Subcutaneous abdominal adipose tissue (tissue), 5 donors: ENCODE results near the gene SPAG17.

Source experiments
- H3K27ac ChIP-seq: one replicate; pipeline ENCODE4 v1.7.0; 2013; ENCODE audit warnings: low read depth, mild to moderate bottlenecking, inconsistent platforms, low read length, moderate library complexity
- H3K27me3 ChIP-seq, 5 donors: one replicate each; pipeline ENCODE4 v1.7.0; 2013; ENCODE audit warnings: low read length in 5 of 5, inconsistent platforms in 1 of 5; ENCODE audit not compliant: control insufficient read depth in 5 of 5, insufficient read depth in 4 of 5
- H3K36me3 ChIP-seq, 5 donors: one replicate each; pipeline ENCODE4 v1.7.0; 2013; ENCODE audit warnings: low read length in 5 of 5; ENCODE audit not compliant: control insufficient read depth in 5 of 5, insufficient read depth in 5 of 5
- H3K4me1 ChIP-seq, 5 donors: one replicate each; pipeline ENCODE4 v1.7.0; 2013; ENCODE audit warnings: low read length in 5 of 5, mild to moderate bottlenecking in 3 of 5, moderate library complexity in 1 of 5; ENCODE audit not compliant: control insufficient read depth in 5 of 5, insufficient read depth in 5 of 5
- H3K4me3 ChIP-seq, 5 donors: one replicate each; pipeline ENCODE4 v1.7.0; 2013; ENCODE audit warnings: low read length in 5 of 5, low read depth in 1 of 5
- H3K9ac ChIP-seq, 5 donors: one replicate each; pipeline ENCODE4 v1.7.0; 2013; ENCODE audit warnings: low read length in 5 of 5, mild to moderate bottlenecking in 4 of 5, moderate library complexity in 3 of 5
- H3K9me3 ChIP-seq, 5 donors: one replicate each; pipeline ENCODE4 v1.7.0; 2013; ENCODE audit warnings: low read length in 5 of 5; ENCODE audit not compliant: control insufficient read depth in 5 of 5
- donor health status: healthy.
- donor health status: healthy.
- donor health status: healthy.
- donor health status: healthy.
- donor health status: healthy.

Gene SPAG17

DNA sequence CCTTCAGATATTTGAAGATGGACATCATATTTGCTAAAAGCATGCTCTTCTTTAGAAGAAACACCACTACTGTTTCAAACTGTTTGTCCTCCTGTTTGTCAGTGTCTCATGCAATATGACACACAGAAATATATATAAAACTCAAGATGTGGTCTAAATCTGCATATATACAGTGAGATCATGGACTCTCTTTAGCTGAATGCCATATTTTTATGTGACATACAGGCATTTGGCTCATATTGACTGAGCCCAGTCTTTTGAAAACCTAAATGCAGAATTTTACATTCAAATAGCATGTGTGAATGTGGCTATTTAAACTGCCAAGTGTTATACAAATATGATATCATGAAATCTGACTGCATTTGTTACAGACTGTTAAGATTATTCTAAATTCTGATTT lies 274.0 kb downstream of the SPAG17 start:
- H3K9me3 ChIP-seq: no peaks in the 10 kb centered on the region
- peaks cover 43 to 80% (median 71%) of the 10 kb centered on the region in 5 donors for H3K36me3 ChIP-seq
- no peak overlapping the region for H3K9ac ChIP-seq
- H3K27ac ChIP-seq: no peak overlapping the region
- H3K27me3 ChIP-seq: no peaks in the 10 kb centered on the region
- no peak overlapping the region for H3K4me3 ChIP-seq
- no peaks in the 10 kb centered on the region for H3K4me1 ChIP-seq

- Histone ChIP-seq H3K4me3 (no peak overlapping the region), H3K4me1 (no peaks in the 10 kb centered on the region), H3K9me3 (no peaks in the 10 kb centered on the region), H3K27me3 (no peaks in the 10 kb centered on the region), H3K9ac (no peak overlapping the region), H3K36me3 (peaks cover 27 to 80% (median 60%) of the 10 kb centered on the region in 5 donors), H3K27ac (no peak overlapping the region)
Measured at GRCh38 chr1:117905019-117905418, 280.0 kb downstream of the SPAG17 start.

- Histone ChIP-seq H3K4me1 (no peaks in the 10 kb centered on the region), H3K9ac (no peak overlapping the region), H3K27me3 (no peaks in the 10 kb centered on the region), H3K27ac (no peak overlapping the region), H3K4me3 (no peak overlapping the region), H3K9me3 (no peaks in the 10 kb centered on the region), H3K36me3 (peaks cover 27 to 74% (median 54%) of the 10 kb centered on the region in 5 donors)
Measured at GRCh38 chr1:117904485-117904884, 280.5 kb downstream of the SPAG17 start.
